Keratinocyte (primary cell): ENCODE results near the gene C18orf54. TPM values are rescaled to one million over a fixed set of nuclear protein-coding genes. Genes with fewer than 3 reads are reported as not detected.

Source experiments
- DNase-seq: peaks from one replicate; pipeline ENCODE4 v3.0.0-alpha.2; 2011; ENCODE audit warnings: low read depth, missing footprints, low spot score
- FAIRE-seq: peaks from 2 replicates; lab custom pipeline; 2011; peaks lifted over from hg19 to GRCh38; lab: Jason Lieb, UNC
- H2AFZ ChIP-seq: 2 replicates; pipeline ENCODE4 v1.6.0; 2012; ENCODE audit warnings: low read length, control low read depth, inconsistent platforms; ENCODE audit not compliant: control insufficient read depth
- H3K27ac ChIP-seq: 2 replicates; pipeline ENCODE4 v1.5.1; 2011; ENCODE audit warnings: low read length; ENCODE audit not compliant: control insufficient read depth, insufficient read depth
- H3K27me3 ChIP-seq: 3 replicates; pipeline ENCODE4 v1.6.0; 2011; ENCODE audit warnings: low read length; ENCODE audit not compliant: control insufficient read depth, insufficient read depth; ENCODE audit errors: extremely low read depth
- H3K36me3 ChIP-seq, 2 experiments: 2 replicates in 1 of 2; 3 replicates in 1 of 2; pipeline ENCODE4 v1.5.1; 2011; ENCODE audit warnings: low read length in 2 of 2, mild to moderate bottlenecking in 1 of 2; ENCODE audit not compliant: control insufficient read depth in 2 of 2, insufficient read depth in 2 of 2; ENCODE audit errors: extremely low read depth in 1 of 2
- H3K4me1 ChIP-seq: 3 replicates; pipeline ENCODE4 v1.5.1; 2011; ENCODE audit warnings: low read length; ENCODE audit not compliant: control insufficient read depth, insufficient read depth; ENCODE audit errors: extremely low read depth
- H3K4me2 ChIP-seq: 3 replicates; pipeline ENCODE4 v1.6.0; 2011; ENCODE audit warnings: low read depth, low read length; ENCODE audit not compliant: control insufficient read depth, insufficient read depth; ENCODE audit errors: extremely low read depth
- H3K4me3 ChIP-seq, 3 experiments: fragments of 200-600 bp in 1 of 3; sonication (generic) in 1 of 3; 2 replicates in 2 of 3; 3 replicates in 1 of 3; pipeline ENCODE4 v1.5.1; 2011 to 2016; ENCODE audit warnings: low read length in 3 of 3, mild to moderate bottlenecking in 3 of 3, control low read depth in 2 of 3, inconsistent platforms in 1 of 3, low read depth in 1 of 3, mixed read lengths in 1 of 3, mixed run types in 1 of 3, moderate library complexity in 1 of 3; ENCODE audit not compliant: control insufficient read depth in 2 of 3, insufficient read depth in 2 of 3; ENCODE audit errors: extremely low read depth in 1 of 3
- H3K79me2 ChIP-seq: 2 replicates; pipeline ENCODE4 v1.6.0; 2012; ENCODE audit warnings: low read length; ENCODE audit not compliant: control insufficient read depth, insufficient read depth
- H3K9ac ChIP-seq: 3 replicates; pipeline ENCODE4 v1.6.0; 2011; ENCODE audit warnings: low read length; ENCODE audit not compliant: control insufficient read depth, insufficient read depth; ENCODE audit errors: extremely low read depth
- H3K9me1 ChIP-seq: 3 replicates; pipeline ENCODE4 v1.6.0; 2011; ENCODE audit warnings: low read length; ENCODE audit not compliant: control insufficient read depth, insufficient read depth; ENCODE audit errors: extremely low read depth
- H3K9me3 ChIP-seq: 2 replicates; pipeline ENCODE4 v1.5.1; 2012; ENCODE audit warnings: low read depth, low read length; ENCODE audit not compliant: control insufficient read depth
- H4K20me1 ChIP-seq: 3 replicates; pipeline ENCODE4 v1.6.0; 2011; ENCODE audit warnings: low read length; ENCODE audit not compliant: control insufficient read depth, insufficient read depth; ENCODE audit errors: extremely low read depth
- EZH2 ChIP-seq: IDR thresholded peaks from one replicate; pipeline ENCODE4 v1.6.1; 2012; ENCODE audit warnings: inconsistent platforms, mild to moderate bottlenecking, low read length, moderate library complexity
- dilution Hi-C: fragments of 300-500 bp; cut with MboI; formaldehyde crosslinking; loops from one replicate; pipeline ENCODE4 v1.7.0; 2020; ENCODE audit warnings: low sequenced_read_pairs; ENCODE audit not compliant: extremely low pct_ligation_motif_present
- polyA plus RNA-seq, 5 experiments: library from polyadenylated mRNA; depleted of rRNA in 3 of 5; stranded (reverse) in 3 of 5; stranded (forward) in 1 of 5; unstranded in 1 of 5; fragments of >200 nt; gene quantifications; 1 replicate in 1 of 5; 2 replicates in 3 of 5; 3 replicates in 1 of 5; pipeline versions ENCODE4 v1.2.1 to v1.2.3, GENCODE V29; 2011 to 2012; ENCODE audit warnings: missing spikeins in 2 of 5, low read depth in 1 of 5, low replicate concordance in 1 of 5
- TF ChIP-seq, protein P1 (sequence below), 3 experiments: IDR thresholded peaks in 1 of 3; conservative IDR thresholded peaks in 1 of 3; optimal IDR thresholded peaks in 1 of 3; 2 replicates in 2 of 3; 3 replicates in 1 of 3; pipeline versions ENCODE3 to v1.5.1; 2011; ENCODE audit warnings: low read length in 3 of 3, mild to moderate bottlenecking in 3 of 3, moderate library complexity in 2 of 3, control low read depth in 1 of 3, inconsistent platforms in 1 of 3; ENCODE audit not compliant: insufficient read depth in 2 of 3; ENCODE audit errors: extremely low read depth in 1 of 3

The C18orf54 gene
- polyA plus RNA-seq, 1 donor (not counting 4 experiments of a cell fraction or from before 2014, with no cell fraction given): 5.1 TPM

DNA sequence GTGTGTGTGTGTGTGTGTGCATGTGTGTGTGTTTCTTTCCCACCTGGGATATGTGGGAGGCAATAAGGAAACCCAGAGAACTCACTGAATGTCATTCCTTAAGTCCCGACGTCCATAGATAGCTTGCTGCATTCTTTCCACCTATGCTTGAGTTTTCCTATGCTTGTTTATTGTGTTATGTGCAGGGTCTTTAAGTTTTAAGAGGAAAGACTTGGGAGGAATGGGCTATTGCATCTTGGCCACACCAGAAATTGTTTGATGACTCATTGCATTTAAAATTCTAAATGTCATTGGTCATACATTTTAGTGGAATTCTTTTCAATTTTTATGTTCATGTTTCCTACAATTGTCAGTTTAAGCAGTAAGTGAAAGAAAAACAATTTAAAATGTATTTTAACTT, 33.7 kb upstream of the C18orf54 start:
- no peaks in the 10 kb centered on the region for H3K79me2 ChIP-seq
- no peaks in the 10 kb centered on the region for H3K9me1 ChIP-seq
- H3K4me3 ChIP-seq: no peak overlapping the region
- no peaks in the 10 kb centered on the region for H3K9me3 ChIP-seq
- TF ChIP-seq, protein P1, sequence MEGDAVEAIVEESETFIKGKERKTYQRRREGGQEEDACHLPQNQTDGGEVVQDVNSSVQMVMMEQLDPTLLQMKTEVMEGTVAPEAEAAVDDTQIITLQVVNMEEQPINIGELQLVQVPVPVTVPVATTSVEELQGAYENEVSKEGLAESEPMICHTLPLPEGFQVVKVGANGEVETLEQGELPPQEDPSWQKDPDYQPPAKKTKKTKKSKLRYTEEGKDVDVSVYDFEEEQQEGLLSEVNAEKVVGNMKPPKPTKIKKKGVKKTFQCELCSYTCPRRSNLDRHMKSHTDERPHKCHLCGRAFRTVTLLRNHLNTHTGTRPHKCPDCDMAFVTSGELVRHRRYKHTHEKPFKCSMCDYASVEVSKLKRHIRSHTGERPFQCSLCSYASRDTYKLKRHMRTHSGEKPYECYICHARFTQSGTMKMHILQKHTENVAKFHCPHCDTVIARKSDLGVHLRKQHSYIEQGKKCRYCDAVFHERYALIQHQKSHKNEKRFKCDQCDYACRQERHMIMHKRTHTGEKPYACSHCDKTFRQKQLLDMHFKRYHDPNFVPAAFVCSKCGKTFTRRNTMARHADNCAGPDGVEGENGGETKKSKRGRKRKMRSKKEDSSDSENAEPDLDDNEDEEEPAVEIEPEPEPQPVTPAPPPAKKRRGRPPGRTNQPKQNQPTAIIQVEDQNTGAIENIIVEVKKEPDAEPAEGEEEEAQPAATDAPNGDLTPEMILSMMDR (optimal IDR thresholded peaks at IDR 0.05 in 1 of 3, IDR thresholded peaks at IDR 0.05 in 1 of 3, conservative IDR thresholded peaks at IDR 0.05 in 1 of 3; ENCODE audit: extremely low read depth in 1 of 3, insufficient read depth in 2 of 3, low read length in 3 of 3): no peak
- TF ChIP-seq EZH2: no peak
- H3K9ac ChIP-seq: no peak overlapping the region
- H4K20me1 ChIP-seq: no peaks in the 10 kb centered on the region
- H3K27ac ChIP-seq: no peak overlapping the region
- H3K27me3 ChIP-seq: no peaks in the 10 kb centered on the region
- no peak overlapping the region for H2AFZ ChIP-seq
- no peak overlapping the region for H3K4me2 ChIP-seq
- no peak for FAIRE-seq
- peaks cover 4% of the 10 kb centered on the region for H3K4me1 ChIP-seq
- no peak for DNase-seq
- dilution Hi-C loops: no loop called here
- no peaks in the 10 kb centered on the region for H3K36me3 ChIP-seq

DNA sequence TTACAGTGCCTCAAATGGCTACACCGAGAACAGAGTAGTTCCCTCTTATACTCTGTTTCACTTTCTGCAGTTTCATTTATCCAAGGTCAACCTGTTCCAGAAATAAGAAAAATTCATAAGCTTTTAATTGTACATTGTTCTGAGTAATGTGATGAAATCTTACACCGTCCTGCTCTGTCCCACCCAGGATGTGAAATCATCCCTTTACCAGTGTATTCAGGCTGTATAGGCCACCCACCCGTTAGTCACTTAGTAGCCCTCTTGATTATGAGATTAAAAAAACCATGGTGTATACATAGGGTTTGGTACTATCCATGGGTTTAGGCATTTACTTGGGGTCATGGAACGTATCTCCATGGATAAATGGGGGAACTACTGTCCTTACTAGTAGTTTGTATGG, 29.9 kb upstream of the C18orf54 start:
- DNase-seq (no peak), FAIRE-seq (peak; percentile 23)
- Histone ChIP-seq H3K27ac (no peak overlapping the region), H3K4me1 (peaks cover 4% of the 10 kb centered on the region), H3K36me3 (no peaks in the 10 kb centered on the region), H3K79me2 (no peaks in the 10 kb centered on the region), H3K4me2 (no peak overlapping the region), H3K9me1 (no peaks in the 10 kb centered on the region), H3K9me3 (no peaks in the 10 kb centered on the region), H2AFZ (peak overlapping the region; percentile 30), H4K20me1 (no peaks in the 10 kb centered on the region), H3K9ac (no peak overlapping the region), H3K27me3 (no peaks in the 10 kb centered on the region), H3K4me3 (no peak overlapping the region)
- TF ChIP-seq, protein P1 (optimal IDR thresholded peaks at IDR 0.05 in 1 of 3, IDR thresholded peaks at IDR 0.05 in 1 of 3, conservative IDR thresholded peaks at IDR 0.05 in 1 of 3; ENCODE audit: extremely low read depth in 1 of 3, insufficient read depth in 2 of 3, low read length in 3 of 3): no peak
- TF ChIP-seq EZH2: no peak
- dilution Hi-C loops: no loop called here
